ENCODE results near the gene KDM4C.

KDM4C gene

GRCh38 chr9:7051711-7052110 is 293.9 kb downstream of the KDM4C start:
- H3K27ac ChIP-seq, result no peak overlapping the region
- H3K27me3 ChIP-seq (ENCODE audit: insufficient read depth, low read depth), result no peaks in the 10 kb centered on the region
- no peak for TF ChIP-seq CTCF (conservative IDR thresholded peaks at IDR 0.05; ENCODE audit: low read depth, low read length)
- no peak overlapping the region for H2AFZ ChIP-seq (ENCODE audit: low read depth)
- H3K36me3 ChIP-seq (ENCODE audit: insufficient read depth), result no peaks in the 10 kb centered on the region
- no peak overlapping the region for H3K4me3 ChIP-seq (IDR thresholded peaks at IDR 0.05; ENCODE audit: insufficient read depth, low read depth, low read length)
- no peak overlapping the region for H3K9ac ChIP-seq
- no peaks in the 10 kb centered on the region for H3K79me2 ChIP-seq (ENCODE audit: insufficient read depth, low read depth)
- H3K4me2 ChIP-seq, result no peak overlapping the region
- no peaks in the 10 kb centered on the region for H4K20me1 ChIP-seq (ENCODE audit: insufficient read depth)
- peaks cover 4% of the 10 kb centered on the region for H3K4me1 ChIP-seq (ENCODE audit: low read depth, poor library complexity, severe bottlenecking)

- Histone ChIP-seq H3K79me2 (ENCODE audit: insufficient read depth, low read depth) (no peaks in the 10 kb centered on the region), H3K27me3 (ENCODE audit: insufficient read depth, low read depth) (no peaks in the 10 kb centered on the region), H3K36me3 (ENCODE audit: insufficient read depth) (no peaks in the 10 kb centered on the region), H3K4me1 (ENCODE audit: low read depth, poor library complexity, severe bottlenecking) (peaks cover 4% of the 10 kb centered on the region), H3K4me3 (IDR thresholded peaks at IDR 0.05; ENCODE audit: insufficient read depth, low read depth, low read length) (no peak overlapping the region), H4K20me1 (ENCODE audit: insufficient read depth) (no peaks in the 10 kb centered on the region), H3K4me2 (no peak overlapping the region), H3K27ac (no peak overlapping the region), H2AFZ (ENCODE audit: low read depth) (no peak overlapping the region), H3K9ac (no peak overlapping the region)
- TF ChIP-seq CTCF (conservative IDR thresholded peaks at IDR 0.05; ENCODE audit: low read depth, low read length), result no peak
Observed at GRCh38 chr9:7053903-7054302, 296.1 kb downstream of the KDM4C start.

GRCh38 chr9:7055171-7055903 is 297.6 kb downstream of the KDM4C start:
- no peak overlapping the region for H3K9ac ChIP-seq
- H3K4me3 ChIP-seq (IDR thresholded peaks at IDR 0.05; ENCODE audit: insufficient read depth, low read depth, low read length), result no peak overlapping the region
- H3K27ac ChIP-seq, result no peak overlapping the region
- no peak for TF ChIP-seq CTCF (conservative IDR thresholded peaks at IDR 0.05; ENCODE audit: low read depth, low read length)
- no peaks in the 10 kb centered on the region for H3K36me3 ChIP-seq (ENCODE audit: insufficient read depth)
- peaks cover 4% of the 10 kb centered on the region for H3K4me1 ChIP-seq (ENCODE audit: low read depth, poor library complexity, severe bottlenecking)
- no peak overlapping the region for H2AFZ ChIP-seq (ENCODE audit: low read depth)
- no peaks in the 10 kb centered on the region for H3K27me3 ChIP-seq (ENCODE audit: insufficient read depth, low read depth)
- no peaks in the 10 kb centered on the region for H3K79me2 ChIP-seq (ENCODE audit: insufficient read depth, low read depth)
- no peaks in the 10 kb centered on the region for H4K20me1 ChIP-seq (ENCODE audit: insufficient read depth)
- no peak overlapping the region for H3K4me2 ChIP-seq

- no peaks in the 10 kb centered on the region for H3K79me2 ChIP-seq (ENCODE audit: insufficient read depth, low read depth)
Observed at GRCh38 chr9:7056254-7056653, 298.5 kb downstream of the KDM4C start.

More at GRCh38 chr9:7056254-7056653, 298.5 kb downstream of the KDM4C start:
- Histone ChIP-seq H3K4me2 (no peak overlapping the region), H2AFZ (ENCODE audit: low read depth) (no peak overlapping the region), H3K27ac (no peak overlapping the region), H4K20me1 (ENCODE audit: insufficient read depth) (no peaks in the 10 kb centered on the region), H3K4me1 (ENCODE audit: low read depth, poor library complexity, severe bottlenecking) (peaks cover 4% of the 10 kb centered on the region), H3K36me3 (ENCODE audit: insufficient read depth) (no peaks in the 10 kb centered on the region), H3K9ac (no peak overlapping the region), H3K4me3 (IDR thresholded peaks at IDR 0.05; ENCODE audit: insufficient read depth, low read depth, low read length) (no peak overlapping the region), H3K27me3 (ENCODE audit: insufficient read depth, low read depth) (no peaks in the 10 kb centered on the region)
- TF ChIP-seq CTCF (conservative IDR thresholded peaks at IDR 0.05; ENCODE audit: low read depth, low read length), result no peak

All from KMS-11 (cell line).